HG02885 (cell line): Measurements from ENCODE around the gene SMURF1.

Experiments
- ATAC-seq: cut with Tn5 transposase; IDR thresholded peaks from one replicate; pipeline ENCODE4 v1.9.1; 2021; ENCODE audit warnings: mild to moderate bottlenecking; ENCODE audit not compliant: unreplicated experiment, poor library complexity

SMURF1 gene

DNA sequence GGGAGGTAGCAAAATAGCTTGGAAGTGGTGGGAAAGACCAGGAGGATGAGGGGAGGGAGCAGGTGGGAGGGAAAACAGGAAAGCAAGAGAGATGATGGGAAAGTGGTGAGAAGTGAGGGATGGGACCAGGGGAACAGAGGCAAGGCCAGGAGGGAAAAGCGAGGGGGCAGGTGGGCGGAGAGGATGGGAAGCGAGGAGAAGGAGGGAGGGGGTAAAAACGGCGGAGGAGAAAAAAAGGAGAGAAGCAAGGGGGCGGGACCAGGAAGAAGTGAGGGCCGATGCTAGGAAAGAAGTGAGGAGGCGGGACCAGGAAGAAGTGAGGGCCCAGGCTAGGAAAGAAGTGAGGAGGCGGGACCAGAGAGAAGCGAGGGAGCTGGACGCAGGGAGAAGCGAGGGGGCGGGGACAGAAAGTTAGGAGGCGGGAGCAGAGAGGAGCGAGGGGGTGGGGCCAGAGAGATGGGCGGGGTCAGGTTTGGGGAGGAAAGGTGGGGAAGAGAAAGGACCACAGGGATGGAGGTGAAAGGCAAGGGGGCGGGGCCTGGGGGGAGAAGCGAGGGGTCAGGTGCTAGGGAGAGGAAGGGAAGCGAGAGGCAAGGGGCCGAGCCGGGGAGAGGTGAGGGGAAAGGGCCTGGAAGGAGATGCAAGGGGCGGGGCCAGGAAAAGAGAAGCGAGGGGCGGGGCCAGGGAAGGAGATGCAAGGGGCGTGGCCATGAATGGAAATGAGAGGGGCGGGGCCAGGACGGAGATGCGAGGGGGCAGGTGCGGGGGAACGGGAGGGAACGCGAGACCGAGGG is 984 bp downstream of the SMURF1 start:
- ATAC-seq, result peak; percentile 14

- ATAC-seq, result no peak
Measured at GRCh38 chr7:99141841-99142726, 1.8 kb downstream of the SMURF1 start.

GRCh38 chr7:99141334-99141733 is 2.6 kb downstream of the SMURF1 start:
- ATAC-seq, result no peak

GRCh38 chr7:99140813-99141212 is 3.1 kb downstream of the SMURF1 start:
- ATAC-seq, result no peak

GRCh38 chr7:99139036-99139435 is 4.9 kb downstream of the SMURF1 start:
- no peak for ATAC-seq

DNA sequence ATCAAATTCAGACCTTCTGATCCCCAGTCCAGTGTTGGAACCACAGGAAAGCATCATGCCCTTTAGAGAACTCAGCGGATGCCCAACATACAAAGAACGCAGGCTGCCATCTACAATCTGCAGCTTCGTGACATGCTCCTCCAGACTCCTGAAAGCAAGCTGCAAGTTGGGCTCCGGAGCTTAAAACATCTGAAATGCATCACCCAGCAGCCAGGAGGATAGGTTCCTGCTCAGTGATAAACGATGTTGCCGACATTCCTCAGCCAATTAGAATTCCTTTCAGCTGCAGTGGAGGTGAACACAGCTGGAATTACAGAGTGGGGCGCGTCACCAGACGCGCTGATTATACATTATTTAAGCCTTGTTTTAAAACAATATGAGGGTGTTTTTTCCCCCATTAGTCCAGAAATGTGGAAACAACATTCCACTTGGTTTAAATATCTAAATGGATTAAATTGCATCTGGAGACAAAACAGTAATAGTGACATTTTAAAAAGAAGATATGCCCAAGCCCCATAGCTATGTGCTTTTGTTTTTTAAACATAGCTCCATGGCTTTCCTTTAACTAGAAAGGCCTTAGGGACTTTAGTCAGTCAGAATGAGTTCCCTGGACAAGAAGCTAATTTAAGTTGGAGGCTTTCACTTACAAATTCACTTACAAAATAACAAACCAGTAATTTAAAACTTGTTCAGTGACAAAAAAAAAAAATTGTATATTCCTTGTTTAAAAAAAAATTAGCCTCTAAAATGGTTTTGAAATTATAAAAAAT is 6.3 kb downstream of the SMURF1 start:
- no peak for ATAC-seq

DNA sequence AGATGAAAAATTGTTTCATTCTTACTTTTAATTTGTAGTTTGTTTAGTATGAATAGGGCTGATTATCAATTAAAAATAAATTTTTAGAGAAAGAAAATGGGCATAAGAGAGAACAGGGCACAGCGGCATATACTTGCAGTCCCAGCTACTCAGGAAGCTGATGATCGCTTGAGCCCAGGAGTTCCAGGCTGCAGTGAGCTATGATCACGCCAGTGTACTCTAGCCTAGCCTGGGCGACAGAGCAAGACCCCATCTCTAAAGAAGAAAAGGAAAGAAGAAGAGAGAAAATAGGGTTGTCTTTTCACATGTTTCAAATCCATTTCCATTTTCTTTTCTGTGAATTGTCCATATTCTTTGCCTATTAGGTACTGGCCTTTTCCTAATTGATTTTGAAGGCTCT is 8.0 kb downstream of the SMURF1 start:
- no peak for ATAC-seq

- ATAC-seq, result no peak
Measured at GRCh38 chr7:99133766-99134564, 9.9 kb downstream of the SMURF1 start.

DNA sequence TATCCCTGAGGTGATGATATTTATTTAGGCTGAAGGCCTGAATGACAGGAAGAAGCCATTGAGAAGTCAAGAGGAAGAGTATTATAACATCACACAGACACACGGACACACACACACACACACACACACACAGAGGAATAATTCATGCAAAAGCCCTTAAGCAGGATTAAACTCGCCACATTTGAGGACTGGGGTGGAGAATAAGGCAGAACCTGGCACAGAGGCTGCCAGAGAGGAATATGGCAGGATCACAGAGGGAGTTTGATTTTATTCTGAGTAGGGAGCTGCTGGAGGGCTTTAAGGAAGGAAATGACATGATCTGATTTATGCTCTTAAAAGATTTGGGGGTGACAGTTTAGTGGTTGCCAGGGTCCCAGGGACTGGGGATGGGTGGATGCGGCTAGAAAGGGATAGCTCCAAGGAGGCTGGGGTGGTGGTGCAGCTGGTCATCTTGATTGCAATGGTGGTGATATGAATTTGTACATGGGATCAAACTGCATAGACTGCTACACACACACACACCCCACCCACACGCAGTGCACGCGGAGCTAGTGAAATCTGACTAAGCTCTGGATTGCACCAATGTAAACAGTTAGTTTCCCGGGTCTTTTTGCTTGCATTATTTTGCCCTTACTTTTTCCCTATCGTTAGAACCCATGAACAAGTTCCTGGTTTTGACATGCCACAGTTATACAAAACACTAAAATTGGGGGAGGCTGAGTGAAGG is 11.2 kb downstream of the SMURF1 start:
- ATAC-seq, result no peak

GRCh38 chr7:99131290-99131689 is 12.6 kb downstream of the SMURF1 start:
- no peak for ATAC-seq

DNA sequence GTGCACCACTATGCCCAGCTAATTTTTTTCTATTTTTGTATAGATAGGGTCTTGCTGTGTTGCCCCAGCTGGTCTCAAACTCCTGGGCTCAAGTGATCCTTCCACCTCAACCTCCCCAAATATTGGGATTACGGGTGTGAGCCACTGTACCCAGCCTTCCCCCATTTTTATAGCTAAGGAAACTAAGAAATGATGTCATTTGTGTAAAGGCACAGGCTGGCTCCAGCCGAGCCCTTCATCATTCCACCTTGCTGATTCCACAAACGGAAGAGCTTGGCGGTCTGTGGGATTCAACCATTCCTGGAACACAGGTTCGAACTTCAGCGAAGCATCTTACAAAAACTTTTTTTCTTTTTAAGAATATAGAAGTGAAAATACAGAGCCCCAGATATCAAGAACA is 14.4 kb downstream of the SMURF1 start:
- no peak for ATAC-seq

DNA sequence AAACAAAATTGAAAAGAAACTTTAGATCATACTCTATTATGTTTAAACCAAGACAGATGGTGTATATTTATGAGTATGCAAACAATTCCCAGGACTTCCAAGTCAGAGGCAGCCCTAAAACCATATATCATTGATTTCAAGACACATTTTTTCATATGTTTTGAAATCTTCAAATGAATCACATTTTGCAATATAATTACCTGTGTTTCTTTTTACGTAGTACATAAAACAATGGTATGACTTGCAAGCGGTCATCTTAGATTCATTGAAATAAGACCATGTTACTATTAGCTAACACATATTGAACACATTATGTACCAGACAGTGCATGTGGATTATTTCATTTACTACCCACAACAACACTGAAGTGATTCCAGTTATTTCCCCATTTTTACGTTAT is 14.9 kb downstream of the SMURF1 start:
- ATAC-seq, result no peak

- ATAC-seq, result no peak
Measured at GRCh38 chr7:99128076-99128950, 15.6 kb downstream of the SMURF1 start.

- no peak for ATAC-seq
Measured at GRCh38 chr7:99127636-99128035, 16.3 kb downstream of the SMURF1 start.

DNA sequence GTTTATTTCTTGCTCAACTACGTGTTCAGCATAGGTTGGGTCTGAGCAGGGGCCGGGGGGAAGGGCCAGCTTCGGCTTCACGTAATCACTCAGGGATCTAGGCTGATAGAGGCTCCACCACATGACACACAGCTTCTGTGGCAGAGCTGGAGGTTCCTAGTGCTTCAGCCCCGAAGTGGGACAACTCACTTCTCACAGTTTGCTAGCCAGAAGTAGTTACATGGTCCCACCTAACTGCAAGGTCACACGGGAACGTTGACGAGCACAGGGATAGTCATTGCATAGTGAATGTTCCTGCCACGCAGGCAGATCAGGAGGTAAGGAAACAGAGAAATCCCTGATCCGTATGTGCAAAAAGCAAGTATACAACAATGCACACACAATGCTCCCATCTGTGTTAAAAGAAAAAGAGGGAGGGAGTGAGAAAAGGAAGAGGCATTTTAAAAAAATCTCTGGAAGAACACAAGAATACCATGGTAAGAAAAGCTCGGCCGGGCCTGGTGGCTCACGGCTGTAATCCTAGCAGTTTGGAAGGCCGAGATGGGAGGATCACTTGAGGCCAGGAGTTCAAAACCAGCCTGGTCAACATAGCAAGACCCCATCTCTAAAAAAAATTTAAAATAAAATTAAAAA is 16.9 kb downstream of the SMURF1 start:
- no peak for ATAC-seq

DNA sequence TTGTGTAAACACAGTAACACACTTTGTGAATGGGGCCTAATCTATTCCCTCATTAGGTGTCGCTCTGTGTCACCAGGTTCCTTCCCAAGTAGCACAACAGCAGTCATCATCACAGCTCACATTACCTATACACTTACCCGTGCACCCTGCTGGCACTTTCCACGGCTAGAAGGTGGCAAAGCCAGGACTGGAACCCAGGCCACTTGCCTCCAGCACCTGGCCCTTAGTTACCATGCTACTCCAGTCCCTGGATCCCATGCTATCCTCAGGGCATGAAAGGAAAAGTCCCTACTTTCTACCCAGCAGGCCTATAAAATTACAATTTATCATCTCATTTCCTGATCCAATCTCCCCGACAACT is 18.4 kb downstream of the SMURF1 start:
- no peak for ATAC-seq

DNA sequence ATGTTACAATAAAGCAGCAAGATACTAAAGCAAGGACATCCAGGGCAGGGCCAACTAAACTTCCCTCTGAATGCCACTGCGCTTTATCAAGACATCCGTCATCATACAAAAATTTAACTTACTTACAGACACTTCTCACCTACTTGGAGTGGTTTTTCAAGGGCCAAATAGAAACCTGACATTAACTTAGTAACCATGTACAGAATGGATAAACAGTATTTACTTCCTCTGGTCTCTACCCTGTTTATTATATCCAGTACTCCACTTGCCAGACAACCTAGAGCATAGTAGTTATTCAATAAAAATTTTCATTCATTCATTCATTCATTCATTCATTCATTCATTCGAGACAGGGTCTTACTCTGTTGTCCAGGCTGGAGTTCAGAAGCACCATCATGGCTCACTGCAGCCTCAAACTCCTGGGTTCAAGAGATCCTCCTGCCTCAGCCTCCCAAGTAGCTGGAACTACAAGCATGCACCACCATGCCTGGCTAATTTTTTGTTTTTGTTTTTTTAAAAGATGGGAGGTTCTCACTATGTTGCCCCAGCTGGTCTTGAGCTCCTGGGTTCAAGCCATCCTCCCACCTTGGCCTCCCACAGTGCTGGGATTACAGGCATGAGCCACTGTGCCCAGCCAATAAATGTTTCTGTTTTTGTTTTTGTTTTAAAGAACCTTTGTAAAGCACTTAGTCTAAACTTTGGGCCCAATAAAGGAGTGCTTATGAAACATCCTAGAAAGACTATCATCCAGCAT is 19.0 kb downstream of the SMURF1 start:
- no peak for ATAC-seq
